Measurements from ENCODE around the gene SDHD. TPM values are rescaled to one million over a fixed set of nuclear protein-coding genes. Genes with fewer than 3 reads are reported as not detected.

SDHD gene
- total and polyA plus RNA-seq, 4 donors, result 154 to 277 (median 177) TPM

GRCh38 chr11:112049777-112050176 is 36.9 kb upstream of the SDHD start:
- Histone ChIP-seq H3K9ac (ENCODE audit: low read depth in 1 of 2, low read length in 2 of 2) (no peak overlapping the region), H3K9me3 (ENCODE audit: control insufficient read depth in 4 of 4, low read length in 3 of 4) (no peaks in the 10 kb centered on the region), H3K27me3 (ENCODE audit: control insufficient read depth in 4 of 4, insufficient read depth in 4 of 4, low read length in 3 of 4) (no peaks in the 10 kb centered on the region), H3K4me1 (ENCODE audit: control insufficient read depth in 4 of 4, insufficient read depth in 4 of 4, low read length in 3 of 4) (no peaks in the 10 kb centered on the region), H3K27ac (ENCODE audit: low read depth in 1 of 2, low read length in 2 of 2) (no peak overlapping the region), H3K36me3 (ENCODE audit: control insufficient read depth in 4 of 4, insufficient read depth in 3 of 4, low read depth in 1 of 4, low read length in 3 of 4) (peaks cover 8 to 56% (median 46%) of the 10 kb centered on the region in 4 donors), H3K4me3 (ENCODE audit: low read depth in 1 of 3, low read length in 3 of 3) (no peak overlapping the region)
- no peak for DNase-seq (ENCODE audit: low spot score)
- TF ChIP-seq, protein P1, sequence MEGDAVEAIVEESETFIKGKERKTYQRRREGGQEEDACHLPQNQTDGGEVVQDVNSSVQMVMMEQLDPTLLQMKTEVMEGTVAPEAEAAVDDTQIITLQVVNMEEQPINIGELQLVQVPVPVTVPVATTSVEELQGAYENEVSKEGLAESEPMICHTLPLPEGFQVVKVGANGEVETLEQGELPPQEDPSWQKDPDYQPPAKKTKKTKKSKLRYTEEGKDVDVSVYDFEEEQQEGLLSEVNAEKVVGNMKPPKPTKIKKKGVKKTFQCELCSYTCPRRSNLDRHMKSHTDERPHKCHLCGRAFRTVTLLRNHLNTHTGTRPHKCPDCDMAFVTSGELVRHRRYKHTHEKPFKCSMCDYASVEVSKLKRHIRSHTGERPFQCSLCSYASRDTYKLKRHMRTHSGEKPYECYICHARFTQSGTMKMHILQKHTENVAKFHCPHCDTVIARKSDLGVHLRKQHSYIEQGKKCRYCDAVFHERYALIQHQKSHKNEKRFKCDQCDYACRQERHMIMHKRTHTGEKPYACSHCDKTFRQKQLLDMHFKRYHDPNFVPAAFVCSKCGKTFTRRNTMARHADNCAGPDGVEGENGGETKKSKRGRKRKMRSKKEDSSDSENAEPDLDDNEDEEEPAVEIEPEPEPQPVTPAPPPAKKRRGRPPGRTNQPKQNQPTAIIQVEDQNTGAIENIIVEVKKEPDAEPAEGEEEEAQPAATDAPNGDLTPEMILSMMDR (IDR thresholded peaks at IDR 0.05; ENCODE audit: low read depth, low read length, missing input control), result no peak
- TF ChIP-seq FOXA1 (IDR thresholded peaks at IDR 0.05) (no peak), TAF1 (conservative IDR thresholded peaks at IDR 0.05) (no peak), HNF4A (conservative IDR thresholded peaks at IDR 0.05) (no peak), ZBTB33 (IDR thresholded peaks at IDR 0.05) (no peak), GABPA (IDR thresholded peaks at IDR 0.05 in 1 of 2, conservative IDR thresholded peaks at IDR 0.05 in 1 of 2) (no peak), RAD21 (IDR thresholded peaks at IDR 0.05) (no peak), EGR1 (IDR thresholded peaks at IDR 0.05; ENCODE audit: low read depth in 2 of 2) (no peak), RXRA (IDR thresholded peaks at IDR 0.05) (no peak), SP1 (IDR thresholded peaks at IDR 0.05) (no peak), FOXA2 (IDR thresholded peaks at IDR 0.05) (no peak), JUND (IDR thresholded peaks at IDR 0.05) (no peak), YY1 (IDR thresholded peaks at IDR 0.05) (no peak), NR2F2 (IDR thresholded peaks at IDR 0.05) (no peak)
- TF ChIP-seq, protein P2, sequence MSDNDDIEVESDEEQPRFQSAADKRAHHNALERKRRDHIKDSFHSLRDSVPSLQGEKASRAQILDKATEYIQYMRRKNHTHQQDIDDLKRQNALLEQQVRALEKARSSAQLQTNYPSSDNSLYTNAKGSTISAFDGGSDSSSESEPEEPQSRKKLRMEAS (IDR thresholded peaks at IDR 0.05), result no peak
- WGBS, result 50% methylated on average over 2 of the region's 2 CpGs

GRCh38 chr11:112050721-112051120 is 36.0 kb upstream of the SDHD start:
- no peaks in the 10 kb centered on the region for H3K27me3 ChIP-seq (ENCODE audit: control insufficient read depth in 4 of 4, insufficient read depth in 4 of 4, low read length in 3 of 4)
- H3K4me1 ChIP-seq (ENCODE audit: control insufficient read depth in 4 of 4, insufficient read depth in 4 of 4, low read length in 3 of 4), result no peaks in the 10 kb centered on the region
- TF ChIP-seq FOXA1 (IDR thresholded peaks at IDR 0.05) (no peak), EGR1 (IDR thresholded peaks at IDR 0.05; ENCODE audit: low read depth in 2 of 2) (no peak), YY1 (IDR thresholded peaks at IDR 0.05) (no peak), JUND (IDR thresholded peaks at IDR 0.05) (no peak), FOXA2 (IDR thresholded peaks at IDR 0.05) (no peak), GABPA (IDR thresholded peaks at IDR 0.05 in 1 of 2, conservative IDR thresholded peaks at IDR 0.05 in 1 of 2) (no peak), RXRA (IDR thresholded peaks at IDR 0.05) (no peak), ZBTB33 (IDR thresholded peaks at IDR 0.05) (no peak)
- TF ChIP-seq, protein P1 (IDR thresholded peaks at IDR 0.05; ENCODE audit: low read depth, low read length, missing input control), result no peak
- no peaks in the 10 kb centered on the region for H3K9me3 ChIP-seq (ENCODE audit: control insufficient read depth in 4 of 4, low read length in 3 of 4)
- WGBS, result 88% methylated on average over 3 of the region's 3 CpGs
- H3K4me3 ChIP-seq (ENCODE audit: low read depth in 1 of 3, low read length in 3 of 3), result no peak overlapping the region
- H3K9ac ChIP-seq (ENCODE audit: low read depth in 1 of 2, low read length in 2 of 2), result no peak overlapping the region
- DNase-seq (ENCODE audit: low spot score), result no peak
- H3K27ac ChIP-seq (ENCODE audit: low read depth in 1 of 2, low read length in 2 of 2), result no peak overlapping the region
- H3K36me3 ChIP-seq (ENCODE audit: control insufficient read depth in 4 of 4, insufficient read depth in 3 of 4, low read depth in 1 of 4, low read length in 3 of 4), result peaks cover 8 to 50% (median 39%) of the 10 kb centered on the region in 4 donors

Measured in liver (tissue), 9 donors.